ENCODE results near the gene BRICD5.
A peak's percentile ranks its signal among the peaks of the same experiment; 100 is the strongest.

Gene BRICD5

DNA sequence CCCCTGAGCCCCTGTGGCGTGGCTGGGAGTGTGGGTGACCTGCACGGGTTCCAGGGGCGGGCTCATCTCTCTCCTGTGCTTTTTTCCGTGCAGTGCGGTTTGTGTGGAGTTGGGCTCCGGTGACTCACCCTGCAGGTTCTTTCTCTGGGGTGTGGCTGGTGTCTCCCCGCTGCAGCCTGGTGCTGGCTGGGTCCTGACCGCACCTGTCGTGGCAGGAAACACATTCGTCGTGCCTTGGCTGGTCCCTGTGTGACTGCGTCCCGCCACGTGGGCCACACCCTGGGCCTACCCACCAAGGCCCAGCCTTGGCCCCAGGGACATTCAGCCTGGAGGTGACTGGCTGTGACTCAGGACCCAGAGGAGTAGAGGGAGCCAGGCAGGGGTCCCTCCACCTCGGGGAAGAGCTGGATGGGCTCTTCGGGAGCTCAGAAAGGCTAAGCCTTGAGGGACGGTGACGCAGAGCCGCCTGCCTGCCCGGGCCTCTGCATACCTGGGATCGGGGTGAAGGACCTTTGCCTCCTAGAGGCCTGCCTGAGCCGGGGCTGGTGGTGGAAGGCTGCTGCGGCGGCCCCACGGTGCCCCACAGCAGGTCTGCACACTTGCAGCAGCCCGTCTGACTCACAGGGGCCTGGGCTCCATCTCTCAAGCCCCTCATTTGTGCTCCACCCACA, 47.3 kb downstream of the BRICD5 start:
- DNase-seq (ENCODE audit: low spot score), result peak; percentile 95

DNA sequence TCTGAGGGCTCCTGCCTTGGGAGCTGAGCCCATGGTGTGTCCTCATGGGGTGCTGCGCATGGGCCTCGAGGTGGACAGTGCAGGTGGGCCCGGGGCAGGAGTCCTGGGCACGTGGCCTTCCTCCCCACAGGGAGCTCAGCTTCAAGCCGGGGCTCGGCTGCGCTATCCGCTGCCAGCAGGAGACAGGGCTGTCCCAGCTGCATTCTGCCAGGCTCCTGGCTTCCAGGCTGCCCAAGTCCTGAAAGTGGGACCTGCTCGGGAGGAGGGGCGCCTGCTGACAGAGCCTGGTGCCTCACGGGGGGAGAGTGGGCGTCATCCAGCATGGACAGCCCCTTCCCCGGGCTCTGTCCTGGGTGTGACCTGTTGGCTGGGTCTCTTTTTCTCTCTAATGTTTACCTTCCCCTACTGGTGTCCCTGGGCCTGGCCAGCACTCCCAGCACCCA, 48.0 kb downstream of the BRICD5 start:
- DNase-seq (ENCODE audit: low spot score), result peak; percentile 71

DNA sequence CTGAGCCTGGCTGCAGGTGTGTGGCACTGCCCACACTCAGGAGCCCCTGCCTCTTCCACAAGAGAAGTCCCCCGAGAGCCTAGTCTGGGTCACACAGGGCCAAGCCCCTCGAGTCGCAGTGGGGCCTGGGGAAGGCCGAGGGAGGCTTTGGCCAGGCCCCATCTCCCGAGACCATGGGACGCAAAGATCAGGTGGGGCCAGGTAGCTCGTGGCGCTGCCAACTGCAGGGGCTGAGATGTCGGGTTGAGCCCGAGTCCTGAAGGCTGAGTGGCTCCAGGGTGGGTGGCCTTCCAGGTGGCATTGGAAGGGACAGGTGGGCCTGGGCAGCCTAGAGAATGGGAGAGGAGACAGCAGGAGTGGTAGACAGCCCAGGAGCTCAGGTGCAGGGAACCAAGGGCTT, 48.8 kb downstream of the BRICD5 start:
- DNase-seq (ENCODE audit: low spot score), result no peak

DNA sequence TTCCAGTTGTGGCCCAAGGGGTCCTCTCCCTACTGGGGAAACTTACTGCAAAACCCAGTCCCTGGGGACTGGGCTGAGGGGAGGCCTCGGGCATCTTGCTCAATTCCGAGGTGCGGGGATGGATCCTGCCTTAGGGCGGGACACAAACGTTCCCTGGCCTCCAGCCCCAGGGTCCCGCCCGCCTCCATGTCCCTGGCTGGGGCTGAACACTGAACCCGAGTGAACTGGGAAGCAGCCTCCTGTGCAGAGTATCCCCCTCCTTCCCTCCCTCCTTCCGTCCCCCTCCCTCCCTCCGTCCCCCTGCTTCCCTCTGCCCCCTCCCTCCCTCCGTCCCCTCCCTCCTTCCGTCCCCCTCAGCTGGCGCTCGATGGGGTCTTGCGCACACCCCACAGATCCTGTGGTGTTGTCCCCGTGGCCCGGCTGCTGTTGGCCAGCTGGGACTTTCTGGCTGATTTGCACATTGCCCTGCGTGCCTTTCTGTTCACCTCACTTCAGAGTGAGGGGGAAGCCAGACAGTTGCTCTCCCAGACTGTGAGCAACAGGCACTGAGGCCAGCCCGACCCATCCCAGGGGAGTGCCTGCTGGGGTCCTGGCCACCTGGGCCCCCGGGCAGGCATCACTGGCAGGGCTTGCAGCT, 49.6 kb downstream of the BRICD5 start:
- no peak for DNase-seq (ENCODE audit: low spot score)
